Stimulated activated CD8-positive, alpha-beta memory T cell treated with anti-CD3 and anti-CD28 coated beads, Interleukin-7, amount 100 ng/mL, for 4 hours (primary cell): ENCODE data around the gene ULK4.
"Not testable (repeated sequence)": the region's sequence is repeated elsewhere in the genome, so short reads cannot be mapped to it uniquely, and the experiment has no call there.

ENCODE experiments used
- DNase-seq, 2 donors: peaks; one replicate each; pipeline ENCODE4 v3.0.0-alpha.2; 2020; ENCODE audit warnings: low read depth in 2 of 2

Gene ULK4

DNA sequence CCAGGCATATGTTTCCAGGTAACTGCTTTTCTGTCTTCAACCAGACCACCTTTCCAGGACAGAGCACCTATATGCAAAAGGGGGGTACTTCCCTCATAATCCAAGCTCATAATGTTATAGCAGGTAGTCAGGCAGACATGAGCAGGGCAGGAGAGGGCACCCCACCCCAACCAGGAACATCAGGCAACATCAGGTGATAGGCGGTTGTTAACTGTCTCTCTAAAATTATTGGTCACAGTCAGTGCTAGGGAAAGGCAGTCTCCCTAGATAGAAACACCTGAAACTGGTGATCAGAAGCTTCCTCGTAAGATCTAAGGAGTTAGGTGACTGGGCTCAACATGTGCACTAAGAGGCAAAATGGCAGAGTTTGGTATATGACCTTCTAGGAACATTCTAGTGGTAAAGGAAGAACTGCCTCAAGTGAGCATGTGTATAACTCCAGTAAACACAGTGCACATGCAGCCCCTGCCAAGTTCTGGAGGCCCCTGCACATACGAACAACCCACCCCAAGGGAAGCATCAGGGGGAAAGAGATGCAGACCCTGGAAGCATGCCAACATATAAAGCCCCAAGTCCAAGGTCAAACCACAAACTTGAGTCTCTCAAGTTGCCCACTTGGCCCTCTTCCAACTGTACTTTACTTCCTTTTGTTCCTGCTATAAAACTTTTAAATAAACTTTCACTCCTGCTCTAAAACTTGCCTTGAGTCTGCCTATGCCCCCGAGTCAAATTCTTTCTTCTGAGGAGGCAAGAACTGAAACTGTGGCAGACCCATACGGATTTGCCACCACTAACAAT lies 270.9 kb downstream of the ULK4 start:
- DNase-seq, result no peak

DNA sequence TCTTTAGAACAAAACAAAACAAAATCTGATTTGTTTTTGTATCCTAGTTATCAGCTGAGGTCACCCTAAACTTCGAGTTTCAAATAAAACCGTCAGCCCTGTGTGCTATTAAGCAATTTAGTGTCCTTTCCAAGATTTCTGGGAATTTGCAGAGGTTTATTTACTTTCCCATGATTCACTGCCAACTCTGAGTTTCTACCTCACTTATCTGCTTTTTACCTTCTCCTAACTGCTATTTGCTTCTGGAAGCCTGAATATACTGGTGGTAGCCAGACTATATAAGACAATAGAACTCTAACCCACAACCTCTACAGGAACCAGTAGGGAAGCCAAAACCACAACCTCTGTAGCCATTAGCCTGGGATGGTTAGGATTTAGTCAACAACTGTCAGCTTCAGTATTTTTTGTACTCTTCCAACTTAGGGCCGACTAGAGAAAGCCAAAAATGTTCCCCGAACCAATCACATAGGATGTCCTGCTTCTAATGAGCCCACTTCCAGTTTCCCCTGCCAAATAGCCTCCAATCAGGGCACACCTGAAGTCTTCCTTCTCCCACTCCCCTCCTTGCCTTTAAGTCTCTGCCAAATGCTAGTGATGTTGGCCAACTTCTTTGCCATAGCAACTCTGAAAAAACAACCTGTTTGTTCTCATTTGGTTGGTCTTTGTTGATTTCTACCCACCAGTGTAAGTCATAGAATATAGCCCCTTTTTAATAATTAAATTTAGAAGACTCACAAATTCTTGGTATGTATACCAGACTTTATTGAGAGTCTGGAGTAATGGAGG lies 273.1 kb downstream of the ULK4 start:
- no peak for DNase-seq

DNA sequence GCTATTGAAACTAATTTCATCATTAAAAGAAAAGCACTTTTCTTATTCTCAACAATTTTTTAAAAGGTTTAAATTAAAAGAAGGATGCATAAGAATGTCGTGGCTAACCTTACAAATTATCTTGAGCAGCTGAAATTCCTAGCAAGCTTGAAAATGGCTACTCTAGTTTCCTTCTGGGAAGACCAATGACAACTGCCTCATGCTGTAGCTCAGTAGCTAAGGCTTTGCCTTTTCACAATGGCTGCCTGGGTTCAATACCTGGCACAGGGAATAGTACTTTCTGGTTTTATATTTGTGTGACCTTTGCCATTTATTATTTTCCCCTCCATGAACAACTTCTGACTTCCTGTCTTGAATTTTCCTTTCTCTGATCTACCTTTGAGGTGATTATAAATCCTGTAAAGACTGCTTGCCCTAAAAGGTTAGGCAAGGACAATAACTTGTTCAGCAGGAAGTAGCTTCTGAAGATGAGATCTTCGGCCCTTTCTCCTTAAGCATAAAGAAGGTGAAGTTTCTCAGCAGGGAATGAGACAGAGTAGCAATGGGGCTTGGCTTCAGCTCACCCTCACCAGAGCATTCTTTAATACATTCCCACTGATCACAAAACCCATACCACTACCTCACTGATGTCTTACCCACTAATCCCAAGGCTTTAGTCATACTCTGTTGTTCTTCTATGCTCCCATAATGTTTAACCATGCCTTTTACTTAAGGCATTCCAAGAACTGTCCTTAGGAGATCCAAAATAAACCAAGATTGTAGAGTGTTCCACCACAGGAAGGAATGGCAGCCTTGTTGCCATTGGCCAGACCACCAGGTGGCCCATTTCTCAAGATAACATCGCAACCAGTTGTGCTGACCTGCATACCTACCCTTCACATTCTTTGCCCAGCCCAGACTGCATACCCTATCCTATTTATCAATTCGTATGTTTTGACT lies 276.8 kb downstream of the ULK4 start:
- DNase-seq, result no peak

DNA sequence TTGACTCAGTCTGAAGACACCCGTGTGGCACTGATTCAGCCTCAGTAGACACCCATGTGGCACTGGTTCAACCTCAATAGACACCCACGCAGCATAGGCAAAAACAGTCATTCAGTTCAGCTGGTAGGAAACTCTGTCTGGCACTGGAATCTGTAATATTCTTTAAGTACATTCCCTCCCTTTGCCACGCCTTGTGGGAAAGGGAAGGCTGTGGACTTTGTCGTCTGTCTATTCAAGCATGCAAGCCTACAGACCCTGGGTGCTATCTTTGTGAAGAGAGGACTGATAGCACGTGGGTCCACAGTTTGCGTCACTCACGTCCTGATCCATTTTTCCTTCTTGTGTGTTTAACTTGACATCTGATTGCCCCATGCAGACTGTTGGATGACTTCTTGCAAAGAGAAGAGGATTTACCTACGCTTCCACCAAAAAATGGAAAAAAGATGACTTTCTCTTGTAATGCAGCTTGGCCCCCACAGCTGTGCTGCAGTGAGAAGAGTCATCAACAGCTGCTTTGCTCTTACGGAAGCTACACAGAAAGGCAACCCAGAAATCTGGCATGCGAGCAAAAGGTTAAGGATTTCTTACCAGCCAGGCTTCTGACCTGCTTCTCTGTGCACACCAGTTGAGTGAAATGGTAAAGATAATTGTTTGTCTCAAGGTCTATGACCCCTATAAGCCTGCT lies 278.1 kb downstream of the ULK4 start:
- DNase-seq, result no peak

DNA sequence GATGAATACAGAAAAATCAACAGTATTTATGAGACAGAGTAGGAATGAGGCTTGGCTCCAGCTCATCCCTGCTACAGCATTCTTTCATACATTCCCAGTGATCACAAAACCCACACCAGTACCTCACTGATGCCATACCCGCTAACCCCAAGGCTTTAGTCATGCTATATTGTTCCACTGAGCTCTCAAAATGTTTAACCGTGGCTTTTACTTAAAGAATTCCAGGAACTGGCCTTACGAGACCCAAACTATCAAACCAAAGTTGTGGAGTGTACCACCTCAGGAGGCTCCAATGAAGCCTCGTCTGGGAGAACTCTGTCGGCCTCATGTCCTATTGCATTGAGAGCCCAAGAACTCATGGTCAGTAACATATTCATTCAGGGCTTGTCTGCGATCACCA lies 278.9 kb downstream of the ULK4 start:
- DNase-seq, result no peak

DNA sequence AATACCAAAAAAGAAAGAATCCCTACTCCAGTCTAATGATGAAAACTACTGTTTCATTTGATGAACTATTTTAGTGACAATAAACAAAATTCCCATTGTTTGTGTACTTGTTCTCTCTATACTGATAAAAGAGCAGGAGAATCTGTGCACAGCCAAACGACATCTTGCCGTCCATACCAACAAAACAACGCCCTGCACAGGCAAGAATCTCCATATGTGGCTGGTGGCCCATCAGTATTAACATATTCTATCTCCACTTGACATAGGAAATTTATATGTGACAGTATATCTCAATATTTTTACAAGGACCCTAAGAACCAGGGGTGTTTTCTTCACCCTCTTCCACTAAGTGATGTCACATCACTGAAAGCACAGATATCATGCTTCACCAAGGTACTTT lies 279.5 kb downstream of the ULK4 start:
- no peak for DNase-seq

DNA sequence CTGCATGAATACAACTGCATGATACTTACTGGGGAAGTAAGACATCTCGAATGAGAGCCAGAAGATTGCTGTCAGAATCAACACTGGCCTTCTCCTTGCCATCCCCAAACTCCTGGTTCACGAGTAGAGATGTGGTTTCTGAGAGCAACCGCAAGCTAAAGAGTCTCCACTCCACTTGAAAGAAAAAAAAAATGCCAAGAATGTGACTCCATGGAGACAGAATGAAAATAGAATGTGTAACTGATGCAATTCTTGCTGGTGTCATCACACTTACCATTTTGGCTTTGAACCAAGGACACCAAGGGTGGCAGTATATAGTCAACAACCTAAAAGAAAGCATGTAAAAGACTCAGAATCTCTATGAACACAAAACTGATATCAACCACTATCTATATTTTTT lies 280.4 kb downstream of the ULK4 start:
- DNase-seq, result no peak

DNA sequence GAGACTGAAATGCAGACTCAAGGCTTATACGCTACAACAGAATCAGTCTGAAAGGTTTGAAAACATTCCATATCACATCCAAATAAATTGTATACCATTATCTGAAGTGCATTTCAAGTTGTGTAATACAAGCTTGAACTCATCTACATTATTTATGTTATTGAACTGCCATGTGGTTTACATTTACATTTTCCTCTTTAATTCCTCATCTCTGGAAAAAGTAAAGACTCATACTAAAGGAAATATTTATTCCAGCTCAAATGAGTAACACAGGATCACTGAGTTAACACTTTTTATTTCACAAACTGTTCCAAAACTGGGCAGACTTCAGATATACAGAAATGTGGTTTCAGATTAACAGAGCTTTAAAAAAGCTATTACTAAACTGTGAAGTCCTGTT lies 282.5 kb downstream of the ULK4 start:
- DNase-seq, result no peak

DNA sequence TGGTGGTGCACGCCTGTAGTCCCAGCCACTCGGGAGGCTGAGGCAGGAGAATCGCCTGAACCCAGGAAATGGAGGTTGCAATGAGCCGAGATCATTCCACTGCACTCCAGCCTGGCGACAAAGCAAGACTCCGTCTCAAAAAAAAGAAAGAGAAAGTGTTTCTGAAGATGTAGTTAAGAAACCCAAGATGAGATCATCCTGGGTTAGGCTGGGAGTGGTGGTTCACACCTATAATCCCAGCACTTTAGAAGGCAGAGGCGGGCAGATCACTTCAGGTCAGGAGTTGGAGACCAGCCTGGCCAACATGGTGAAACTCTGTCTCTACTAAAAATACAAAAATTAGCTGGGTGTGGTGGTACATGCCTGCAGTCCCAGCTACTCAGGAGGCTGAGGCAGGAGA lies 286.8 kb downstream of the ULK4 start:
- DNase-seq, result not testable (repeated sequence)

DNA sequence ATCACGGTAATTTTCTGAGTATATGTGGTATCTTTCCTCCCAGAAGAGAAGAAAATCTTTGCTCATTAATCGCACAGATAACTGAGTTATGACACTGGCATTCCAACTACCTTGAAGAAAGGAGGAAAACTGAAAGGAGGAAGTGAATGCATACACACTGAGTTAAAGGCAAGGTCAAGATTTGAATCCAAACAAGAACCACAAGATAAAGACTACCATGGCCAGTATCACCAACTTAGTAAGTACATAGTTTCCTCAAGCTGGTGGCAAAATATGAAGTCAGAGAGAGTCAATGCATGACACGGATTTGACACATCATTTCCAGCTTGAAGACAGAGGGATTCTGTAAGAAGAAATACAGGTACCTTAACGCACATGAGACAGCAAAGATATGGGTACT lies 287.5 kb downstream of the ULK4 start:
- no peak for DNase-seq

DNA sequence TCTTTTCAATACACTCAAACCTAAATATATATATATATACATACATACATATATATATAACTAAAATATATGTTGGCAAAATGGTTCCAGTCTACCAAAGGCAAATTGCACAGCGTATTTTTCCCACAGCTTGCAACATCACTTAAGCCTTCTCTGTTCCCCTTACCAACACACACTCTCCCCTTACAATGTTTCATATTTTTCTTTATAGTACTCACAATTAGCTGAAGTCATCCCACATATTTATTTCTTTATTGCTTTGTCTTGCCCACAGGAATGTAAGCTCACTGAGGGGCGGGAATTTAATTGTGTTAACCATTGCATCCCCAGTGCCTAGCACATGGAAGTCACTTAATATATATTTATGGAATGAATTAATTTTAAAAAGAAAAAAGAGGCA lies 288.3 kb downstream of the ULK4 start:
- DNase-seq, result no peak

DNA sequence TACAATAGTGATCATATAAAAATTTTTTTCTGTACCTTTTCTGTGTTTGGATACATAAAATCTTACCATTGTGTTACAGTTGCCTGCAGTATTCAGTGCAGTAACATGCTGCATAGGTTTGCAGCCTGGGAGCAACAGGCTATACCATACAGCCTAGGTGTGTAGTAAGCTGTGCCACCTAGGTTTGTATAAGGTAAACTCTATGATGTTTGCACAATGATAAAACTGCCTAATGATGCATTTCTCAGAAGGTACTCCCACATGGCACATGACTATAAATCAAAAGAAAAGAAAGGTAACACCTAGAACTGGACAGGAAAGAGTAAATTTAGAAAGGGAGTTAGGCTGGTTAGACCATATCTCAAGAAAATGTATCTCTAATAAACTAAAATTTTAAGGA lies 293.5 kb downstream of the ULK4 start:
- no peak for DNase-seq

DNA sequence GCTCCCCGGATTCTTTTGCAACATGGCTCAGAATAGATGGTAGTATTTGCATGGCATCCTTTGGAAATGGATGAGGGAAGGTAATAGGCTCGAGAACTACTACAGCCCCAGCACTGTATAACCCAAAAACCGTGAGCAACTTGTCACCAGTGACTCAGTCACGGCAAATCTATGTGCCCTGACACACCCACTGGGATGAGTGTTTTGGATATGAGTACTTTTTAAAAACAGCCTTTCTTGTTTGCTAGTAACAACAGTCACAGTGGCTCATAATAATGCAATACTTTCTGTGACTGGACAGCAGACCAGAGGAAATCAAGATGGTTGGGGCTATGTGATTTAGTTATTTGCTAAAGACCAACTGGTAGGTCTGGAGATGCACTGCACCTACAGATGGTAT lies 299.6 kb downstream of the ULK4 start:
- no peak for DNase-seq

DNA sequence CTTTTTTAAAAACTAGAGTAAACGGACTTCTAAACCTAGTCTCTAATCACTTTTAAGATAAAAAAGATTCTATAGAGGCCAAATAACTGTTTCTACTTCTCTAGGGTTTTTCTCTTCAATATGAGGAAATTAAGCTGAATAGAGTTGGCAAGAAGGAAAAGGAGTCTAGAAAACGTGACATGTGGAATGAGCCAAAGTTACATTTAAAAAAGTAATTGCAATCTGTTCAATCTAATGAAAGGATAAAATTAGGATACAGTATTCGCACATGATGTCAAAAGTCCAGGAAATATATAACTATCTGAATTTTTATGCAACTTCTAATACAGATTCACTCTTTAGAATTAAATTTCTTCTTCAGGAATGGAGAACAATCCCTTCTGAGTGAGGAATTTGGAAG lies 300.1 kb downstream of the ULK4 start:
- DNase-seq, result no peak

DNA sequence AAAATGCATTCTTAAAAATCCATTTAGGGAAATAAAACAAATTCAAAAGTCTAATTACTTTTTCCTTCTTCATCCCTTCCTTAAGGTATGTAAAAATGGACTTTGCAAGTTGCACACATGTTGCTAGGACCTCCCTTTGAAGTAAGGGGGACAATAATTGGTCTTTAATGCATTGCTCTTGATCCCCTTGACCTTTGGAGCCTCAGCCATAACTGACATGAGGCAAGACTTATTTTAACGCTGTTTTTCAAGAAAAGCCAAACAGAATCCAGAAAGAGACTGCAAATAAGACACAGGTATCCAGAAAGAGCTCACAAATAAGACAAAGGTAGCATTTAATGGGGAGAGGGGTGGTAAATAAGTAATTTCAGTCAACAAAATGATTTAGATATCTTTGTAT lies 301.4 kb downstream of the ULK4 start:
- DNase-seq, result no peak

DNA sequence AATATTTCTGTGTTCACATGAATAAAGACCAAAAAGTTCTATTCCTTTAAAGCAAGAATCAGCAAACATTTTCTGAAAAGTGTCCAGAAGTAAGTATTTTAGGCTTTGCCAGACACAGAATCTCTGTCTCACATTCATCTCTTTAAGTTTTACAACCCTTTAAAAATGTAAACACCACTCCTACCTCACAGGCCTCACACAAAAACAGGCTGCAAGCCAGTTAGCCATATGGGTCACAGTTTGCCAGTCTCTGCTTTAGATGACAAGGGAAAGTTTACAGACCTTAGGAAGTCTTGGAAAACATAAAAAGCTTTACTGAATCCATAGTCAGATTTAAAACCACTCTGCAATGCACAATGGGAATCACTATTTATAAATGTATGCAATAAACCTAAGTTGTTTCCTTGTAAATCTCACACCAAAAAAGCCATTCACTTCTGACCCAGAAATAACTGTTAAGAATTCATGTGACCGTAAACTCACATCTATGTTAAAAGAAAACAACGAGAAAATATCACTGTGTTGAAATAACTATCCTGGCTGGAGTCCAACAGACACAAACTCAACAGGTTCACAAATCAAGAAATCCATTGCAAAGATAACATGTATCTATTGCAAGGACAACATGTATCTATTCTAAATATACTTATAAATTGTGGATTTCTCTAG lies 308.2 kb downstream of the ULK4 start:
- DNase-seq, result no peak

DNA sequence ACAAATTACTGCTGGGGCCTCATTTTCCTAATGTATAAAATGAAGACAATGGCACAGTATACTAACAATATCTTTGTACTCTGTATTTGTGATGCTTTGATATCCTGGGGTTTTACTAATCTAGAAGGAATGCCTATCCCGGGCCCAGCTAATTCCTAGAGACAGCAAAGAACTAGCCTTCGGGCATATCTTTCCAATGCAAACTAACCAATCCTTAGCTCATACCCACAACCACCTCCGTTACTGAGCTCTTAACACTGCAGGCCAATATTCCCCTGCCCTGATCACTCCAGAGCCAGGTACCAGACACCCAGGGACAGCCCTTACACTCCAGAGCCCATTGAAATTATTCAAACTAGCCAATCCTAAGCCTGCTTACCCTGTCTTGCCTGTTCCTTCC lies 309.0 kb downstream of the ULK4 start:
- DNase-seq, result no peak

DNA sequence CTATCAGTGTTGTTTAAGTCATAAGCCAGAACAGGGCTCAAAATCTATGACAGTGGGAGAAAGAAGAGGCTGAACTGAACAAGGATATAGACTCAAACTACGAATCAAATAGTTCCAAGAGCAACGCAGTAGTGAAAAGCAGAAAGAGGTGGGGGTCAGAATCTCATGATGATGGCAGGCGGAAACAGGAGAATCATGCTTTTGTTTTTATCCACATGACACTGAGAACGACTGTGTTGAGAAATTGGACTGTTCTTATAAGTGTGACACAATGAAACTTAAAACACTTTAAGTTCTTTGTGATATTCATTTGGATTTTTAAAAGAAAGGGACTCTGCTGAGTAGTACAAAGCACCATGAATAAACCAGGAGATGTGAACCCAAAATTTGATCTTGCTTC lies 309.4 kb downstream of the ULK4 start:
- no peak for DNase-seq

DNA sequence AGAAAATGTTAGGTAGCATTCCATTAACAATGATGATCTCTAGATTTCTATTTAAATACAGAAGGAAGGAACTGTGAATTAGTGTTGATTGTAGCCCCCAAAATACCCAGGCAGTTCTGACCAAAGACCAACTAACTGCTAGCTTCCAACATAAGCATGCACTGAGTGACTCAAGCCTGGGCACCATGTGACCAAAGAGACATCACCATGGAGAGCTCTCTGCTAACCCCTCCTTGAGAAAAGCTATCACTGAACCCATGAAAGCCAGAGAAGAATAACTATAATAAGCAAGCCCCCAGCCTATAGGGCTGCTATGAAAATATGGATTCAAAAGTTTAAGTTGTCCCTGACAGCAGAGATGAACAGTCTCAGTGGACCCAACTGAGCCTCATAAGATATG lies 310.2 kb downstream of the ULK4 start:
- DNase-seq, result no peak

DNA sequence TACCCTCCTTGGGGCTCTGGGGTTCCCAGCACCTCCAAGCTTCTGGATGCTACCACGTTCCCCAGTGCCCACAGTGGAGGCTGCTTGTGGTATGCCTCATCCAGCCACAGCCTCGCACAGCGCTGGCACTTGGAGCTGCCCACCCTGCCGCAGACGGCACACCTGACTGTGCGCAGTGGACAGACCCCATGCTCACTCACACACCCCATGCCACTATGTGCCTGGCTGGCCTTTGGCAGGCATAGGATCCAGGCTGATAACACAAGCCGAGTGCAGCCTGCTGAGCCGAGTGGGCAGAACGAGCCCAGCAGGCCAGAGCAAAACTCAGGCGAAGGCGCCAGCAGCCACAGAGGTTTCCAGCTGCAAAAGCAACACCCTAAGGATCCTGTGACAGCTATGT lies 311.5 kb downstream of the ULK4 start:
- DNase-seq, result no peak

DNA sequence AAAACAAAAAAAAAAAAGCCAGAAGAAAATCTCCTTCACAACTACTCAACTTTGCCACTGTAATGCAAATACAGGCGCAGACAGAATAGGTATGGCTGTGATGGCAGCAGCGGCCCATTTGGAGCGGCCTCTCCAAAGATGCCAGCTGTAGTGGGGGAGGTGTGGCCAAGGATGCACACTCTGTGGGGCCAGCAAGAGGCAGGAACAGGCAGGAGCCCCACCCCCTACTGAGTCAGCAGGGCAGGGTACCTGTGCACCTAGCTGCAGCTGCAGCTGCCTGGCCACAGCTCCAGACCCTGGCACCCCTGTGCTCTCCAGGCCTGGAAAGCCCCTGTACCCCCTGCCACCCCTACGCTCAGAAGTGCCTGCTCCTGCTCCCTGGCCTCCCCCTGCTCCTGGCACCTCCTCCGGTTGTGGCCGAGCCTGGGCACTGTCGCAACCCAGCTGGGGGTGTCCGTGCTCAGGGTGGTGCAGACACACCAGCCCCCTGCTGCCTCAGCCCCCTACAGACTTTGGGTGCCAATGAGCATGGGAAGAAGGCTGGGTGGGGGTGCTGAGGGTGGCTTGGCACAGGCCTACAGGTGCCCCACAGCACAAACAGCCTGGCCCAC lies 312.7 kb downstream of the ULK4 start:
- DNase-seq, result no peak
